Measurements from ENCODE around the gene STAT2.

The STAT2 gene

GRCh38 chr12:56297400-56297799 is 62.5 kb downstream of the STAT2 start:
- TF ChIP-seq CTCF (conservative IDR thresholded peaks at IDR 0.05): no peak
- TF ChIP-seq ZFX (IDR thresholded peaks at IDR 0.05): no peak
- H3K27ac ChIP-seq: no peak overlapping the region

GRCh38 chr12:56296295-56296694 is 63.6 kb downstream of the STAT2 start:
- TF ChIP-seq CTCF (conservative IDR thresholded peaks at IDR 0.05) (no peak), ZFX (IDR thresholded peaks at IDR 0.05) (no peak)
- H3K27ac ChIP-seq: no peak overlapping the region

DNA sequence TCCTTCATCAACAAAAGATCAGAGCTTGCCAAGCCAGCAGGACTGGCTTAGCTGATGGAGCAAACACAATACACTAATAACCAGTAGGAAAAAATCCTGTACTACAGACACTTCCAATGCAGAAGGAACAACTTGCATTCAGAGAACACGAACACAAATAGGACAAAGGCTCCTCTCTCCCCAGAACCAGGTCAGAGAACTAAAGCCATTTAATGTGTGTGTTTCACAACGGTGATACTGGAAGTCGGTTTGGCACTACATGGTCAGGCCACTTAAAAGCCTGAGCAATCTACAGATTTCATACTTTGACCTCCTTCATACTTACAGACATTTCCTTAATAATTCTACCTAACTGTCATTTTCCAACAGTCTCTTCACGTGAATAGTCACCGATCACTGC is 66.1 kb downstream of the STAT2 start:
- H3K27ac ChIP-seq: no peak overlapping the region; the same call in 1 of the 2 replicates
- TF ChIP-seq CTCF (conservative IDR thresholded peaks at IDR 0.05) (no peak), ZFX (IDR thresholded peaks at IDR 0.05) (no peak)

Measured in C4-2B (cell line).